A673 (cell line): ENCODE measurements around the gene SLC7A10. TPM values are rescaled to one million over a fixed set of nuclear protein-coding genes. Genes with fewer than 3 reads are reported as not detected.

Experiments used
- BruUV-seq: library from RNA; stranded (reverse); fragments of 400-500 nt; replicated peaks from 2 replicates; lab custom pipeline; 2021; lab: Mats Ljungman, UMichigan
- CTCF ChIA-PET: fragments of 300-600 bp; sonication (Branson Sonifier 250); formaldehyde crosslinking; loops from one replicate; lab custom pipeline; 2022; ENCODE audit warnings: antibody characterized with exemption; lab: Charles Lee
- POLR2A ChIA-PET: fragments of 300-600 bp; sonication (Branson Sonifier 250); formaldehyde crosslinking; loops from one replicate; lab custom pipeline; 2022; ENCODE audit warnings: antibody characterized with exemption; ENCODE audit not compliant: low non-redundant PET; lab: Charles Lee
- DNase-seq: peaks from one replicate; pipeline ENCODE4 v3.0.0-alpha.2; 2015; ENCODE audit warnings: low spot score
- H3K27ac ChIP-seq: fragments of 200-600 bp; sonication (generic); 2 replicates; pipeline ENCODE4 v1.5.1; 2016; ENCODE audit warnings: mixed run types, low read depth, mild to moderate bottlenecking, mixed read lengths, antibody characterized with exemption, low read length; ENCODE audit not compliant: poor library complexity, severe bottlenecking
- H3K27me3 ChIP-seq: fragments of 200-600 bp; sonication (generic); replicated peaks from 2 replicates; pipeline ENCODE4 v1.6.1; 2017; ENCODE audit warnings: mixed run types, low read depth, mild to moderate bottlenecking, mixed read lengths, antibody characterized with exemption, low read length; ENCODE audit not compliant: insufficient read depth, poor library complexity
- H3K36me3 ChIP-seq: fragments of 200-600 bp; sonication (generic); 2 replicates; pipeline ENCODE4 v1.6.1; 2016; ENCODE audit warnings: mixed run types, mild to moderate bottlenecking, mixed read lengths, antibody characterized with exemption, low read length; ENCODE audit not compliant: insufficient read depth, poor library complexity, severe bottlenecking
- H3K4me1 ChIP-seq: fragments of 200-600 bp; sonication (generic); 2 replicates; pipeline ENCODE4 v1.6.1; 2017; ENCODE audit warnings: mixed run types, mild to moderate bottlenecking, mixed read lengths, antibody characterized with exemption, low read length; ENCODE audit not compliant: insufficient read depth, poor library complexity, severe bottlenecking
- H3K4me3 ChIP-seq: fragments of 200-600 bp; sonication (generic); 2 replicates; pipeline ENCODE4 v1.5.1; 2016; ENCODE audit warnings: low read depth, mixed run types, mild to moderate bottlenecking, mixed read lengths, low read length; ENCODE audit not compliant: poor library complexity, severe bottlenecking
- H3K9me3 ChIP-seq: fragments of 200-600 bp; sonication (generic); 2 replicates; pipeline ENCODE4 v1.6.1; 2016; ENCODE audit warnings: mixed run types, low read depth, mild to moderate bottlenecking, mixed read lengths, antibody characterized with exemption, low read length; ENCODE audit not compliant: poor library complexity, severe bottlenecking
- CTCF ChIP-seq: fragments of 300-800, 200-600 bp; sonication (generic); conservative IDR thresholded peaks from 2 replicates; pipeline ENCODE4 v1.5.1; 2017; ENCODE audit warnings: low read depth, mild to moderate bottlenecking, antibody characterized with exemption, low read length, moderate library complexity, mixed read lengths
- EZH2 ChIP-seq: fragments of 200-600 bp; sonication (generic); IDR thresholded peaks from 2 replicates; pipeline ENCODE4 v1.6.1; 2017; ENCODE audit warnings: borderline replicate concordance, low read depth, mild to moderate bottlenecking, mixed read lengths, antibody characterized with exemption, low read length; ENCODE audit not compliant: poor library complexity, severe bottlenecking
- intact Hi-C: fragments of 100-400 bp; cut with micrococcal nuclease; formaldehyde crosslinking; loops from one replicate; pipeline ENCODE4 v1.10.0; 2022; ENCODE audit not compliant: unreplicated experiment
- total RNA-seq: library from RNA; stranded (reverse); gene quantifications from 2 replicates; pipeline ENCODE4 v1.2.3, GENCODE V29; 2021

The SLC7A10 gene
- total RNA-seq, 1 experiment from 2014 or later, result 0.17 TPM

GRCh38 chr19:33248553-33248953 is 22.9 kb upstream of the SLC7A10 start:
- ChIA-PET POLR2A (no interaction called here), CTCF (no interaction called here)
- no peak for DNase-seq
- intact Hi-C loops, result no loop called here
- H3K9me3 ChIP-seq, result no peaks in the 10 kb centered on the region
- no peak overlapping the region for H3K27ac ChIP-seq
- H3K27me3 ChIP-seq, result no peaks in the 10 kb centered on the region
- no peak overlapping the region for H3K4me3 ChIP-seq
- no TSS peak for BruUV-seq
- no peaks in the 10 kb centered on the region for H3K4me1 ChIP-seq
- TF ChIP-seq CTCF (no peak), EZH2 (no peak)
- H3K36me3 ChIP-seq, result no peaks in the 10 kb centered on the region

- H3K9me3 ChIP-seq, result no peaks in the 10 kb centered on the region
- H3K4me1 ChIP-seq, result no peaks in the 10 kb centered on the region
- no peaks in the 10 kb centered on the region for H3K36me3 ChIP-seq
- ChIA-PET POLR2A (no interaction called here), CTCF (no interaction called here)
- no peak overlapping the region for H3K27ac ChIP-seq
- no peak for TF ChIP-seq EZH2
- no peak for TF ChIP-seq CTCF
- intact Hi-C loops, result no loop called here
- no peak for DNase-seq
- H3K27me3 ChIP-seq, result no peaks in the 10 kb centered on the region
- no peak overlapping the region for H3K4me3 ChIP-seq
- no TSS peak for BruUV-seq
Measured at GRCh38 chr19:33248104-33248503, 22.5 kb upstream of the SLC7A10 start.

- no peak for DNase-seq
- no peak overlapping the region for H3K4me3 ChIP-seq
- intact Hi-C loops, result no loop called here
- H3K27me3 ChIP-seq, result no peaks in the 10 kb centered on the region
- no peaks in the 10 kb centered on the region for H3K36me3 ChIP-seq
- no TSS peak for BruUV-seq
- H3K27ac ChIP-seq, result no peak overlapping the region
- ChIA-PET POLR2A (no interaction called here), CTCF (no interaction called here)
- no peaks in the 10 kb centered on the region for H3K9me3 ChIP-seq
- no peaks in the 10 kb centered on the region for H3K4me1 ChIP-seq
- TF ChIP-seq CTCF, result no peak
- no peak for TF ChIP-seq EZH2
Measured at GRCh38 chr19:33247441-33247819, 21.8 kb upstream of the SLC7A10 start.
